Measurements from ENCODE around the gene CD247.

DNA sequence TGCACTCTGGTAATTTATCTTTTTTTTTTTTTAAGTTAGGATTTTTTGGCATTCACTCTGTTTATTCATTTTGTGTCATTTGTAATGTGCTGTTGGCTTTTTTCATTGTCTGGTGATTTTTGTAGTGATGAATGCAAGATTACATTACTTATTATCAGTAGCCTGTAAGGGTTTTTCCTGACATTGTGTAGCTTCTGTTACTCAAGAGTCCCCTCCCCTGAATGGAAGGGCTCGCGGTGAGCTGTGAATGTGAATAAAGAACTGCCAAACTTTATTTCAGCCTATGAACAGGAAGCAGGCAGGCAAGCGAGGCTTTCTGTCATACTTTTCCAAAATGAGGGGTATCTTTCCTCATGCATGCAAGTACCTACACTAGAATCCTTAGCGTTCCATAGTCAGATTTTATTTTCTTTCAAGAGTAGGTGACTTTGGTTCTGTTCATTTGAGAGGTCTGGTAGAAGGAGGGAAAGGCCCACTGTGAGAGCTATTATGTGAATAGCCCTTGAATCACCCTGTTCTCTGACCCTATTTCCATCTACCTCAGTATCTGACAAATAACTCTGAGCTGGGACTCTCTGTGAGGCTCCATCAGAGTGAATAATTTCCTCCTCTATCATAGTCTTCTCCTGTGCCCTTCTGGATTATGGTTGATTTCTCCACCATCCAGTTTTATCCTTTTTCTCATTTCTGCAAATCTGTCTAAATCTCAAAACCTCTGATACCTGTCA, 114.0 kb downstream of the CD247 start:
- TF ChIP-seq POLR2A (IDR thresholded peaks at IDR 0.05), result no peak
- TF ChIP-seq, protein P1, sequence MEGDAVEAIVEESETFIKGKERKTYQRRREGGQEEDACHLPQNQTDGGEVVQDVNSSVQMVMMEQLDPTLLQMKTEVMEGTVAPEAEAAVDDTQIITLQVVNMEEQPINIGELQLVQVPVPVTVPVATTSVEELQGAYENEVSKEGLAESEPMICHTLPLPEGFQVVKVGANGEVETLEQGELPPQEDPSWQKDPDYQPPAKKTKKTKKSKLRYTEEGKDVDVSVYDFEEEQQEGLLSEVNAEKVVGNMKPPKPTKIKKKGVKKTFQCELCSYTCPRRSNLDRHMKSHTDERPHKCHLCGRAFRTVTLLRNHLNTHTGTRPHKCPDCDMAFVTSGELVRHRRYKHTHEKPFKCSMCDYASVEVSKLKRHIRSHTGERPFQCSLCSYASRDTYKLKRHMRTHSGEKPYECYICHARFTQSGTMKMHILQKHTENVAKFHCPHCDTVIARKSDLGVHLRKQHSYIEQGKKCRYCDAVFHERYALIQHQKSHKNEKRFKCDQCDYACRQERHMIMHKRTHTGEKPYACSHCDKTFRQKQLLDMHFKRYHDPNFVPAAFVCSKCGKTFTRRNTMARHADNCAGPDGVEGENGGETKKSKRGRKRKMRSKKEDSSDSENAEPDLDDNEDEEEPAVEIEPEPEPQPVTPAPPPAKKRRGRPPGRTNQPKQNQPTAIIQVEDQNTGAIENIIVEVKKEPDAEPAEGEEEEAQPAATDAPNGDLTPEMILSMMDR (IDR thresholded peaks at IDR 0.05 in 4 of 5, conservative IDR thresholded peaks at IDR 0.05 in 1 of 5), result no peak
